NB4 (cell line): Measurements from ENCODE around the gene CCDC33.

Source experiments
- MYC ChIP-seq: IDR thresholded peaks from 2 replicates; pipeline ENCODE4 v1.6.1; 2011; ENCODE audit warnings: low read depth, low read length
- POLR2A ChIP-seq: IDR thresholded peaks from 2 replicates; pipeline ENCODE4 v1.6.1; 2011; ENCODE audit warnings: mild to moderate bottlenecking; ENCODE audit not compliant: insufficient read length; ENCODE audit errors: extremely low read depth
- TF ChIP-seq, protein P1 (sequence below): IDR thresholded peaks from one replicate; pipeline ENCODE4 v1.5.1; 2012; ENCODE audit warnings: low read depth, low read length
- TF ChIP-seq, protein P2 (sequence below): IDR thresholded peaks from 2 replicates; pipeline ENCODE4 v1.6.1; 2011; ENCODE audit warnings: low read depth, low read length

DNA sequence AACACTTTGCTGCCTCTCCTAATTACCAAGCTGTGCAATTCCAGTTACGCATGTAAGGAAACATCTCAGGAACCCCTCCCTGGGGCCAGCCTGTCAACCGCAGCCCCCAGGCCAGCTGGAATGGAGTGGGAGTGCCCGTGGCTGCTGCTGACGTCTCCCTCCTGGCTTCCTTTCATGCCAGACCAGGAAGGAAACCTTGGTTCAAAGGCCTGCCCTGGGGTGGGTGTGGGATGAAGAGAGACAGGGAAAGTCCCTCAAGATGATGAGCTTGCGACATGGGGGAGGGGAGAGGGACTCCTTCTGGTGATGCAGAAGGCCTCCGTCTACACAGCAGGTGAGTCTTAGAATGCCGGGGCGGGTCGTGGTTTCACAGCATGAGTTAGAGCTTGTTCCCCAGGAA, 142.7 kb downstream of the CCDC33 start:
- TF ChIP-seq, protein P1, sequence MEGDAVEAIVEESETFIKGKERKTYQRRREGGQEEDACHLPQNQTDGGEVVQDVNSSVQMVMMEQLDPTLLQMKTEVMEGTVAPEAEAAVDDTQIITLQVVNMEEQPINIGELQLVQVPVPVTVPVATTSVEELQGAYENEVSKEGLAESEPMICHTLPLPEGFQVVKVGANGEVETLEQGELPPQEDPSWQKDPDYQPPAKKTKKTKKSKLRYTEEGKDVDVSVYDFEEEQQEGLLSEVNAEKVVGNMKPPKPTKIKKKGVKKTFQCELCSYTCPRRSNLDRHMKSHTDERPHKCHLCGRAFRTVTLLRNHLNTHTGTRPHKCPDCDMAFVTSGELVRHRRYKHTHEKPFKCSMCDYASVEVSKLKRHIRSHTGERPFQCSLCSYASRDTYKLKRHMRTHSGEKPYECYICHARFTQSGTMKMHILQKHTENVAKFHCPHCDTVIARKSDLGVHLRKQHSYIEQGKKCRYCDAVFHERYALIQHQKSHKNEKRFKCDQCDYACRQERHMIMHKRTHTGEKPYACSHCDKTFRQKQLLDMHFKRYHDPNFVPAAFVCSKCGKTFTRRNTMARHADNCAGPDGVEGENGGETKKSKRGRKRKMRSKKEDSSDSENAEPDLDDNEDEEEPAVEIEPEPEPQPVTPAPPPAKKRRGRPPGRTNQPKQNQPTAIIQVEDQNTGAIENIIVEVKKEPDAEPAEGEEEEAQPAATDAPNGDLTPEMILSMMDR = no peak
- TF ChIP-seq MYC (no peak), POLR2A (no peak)
- TF ChIP-seq, protein P2, sequence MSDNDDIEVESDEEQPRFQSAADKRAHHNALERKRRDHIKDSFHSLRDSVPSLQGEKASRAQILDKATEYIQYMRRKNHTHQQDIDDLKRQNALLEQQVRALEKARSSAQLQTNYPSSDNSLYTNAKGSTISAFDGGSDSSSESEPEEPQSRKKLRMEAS = no peak
